Measurements from ENCODE around the gene ZNF165. TPM values are rescaled to one million over a fixed set of nuclear protein-coding genes. Genes with fewer than 3 reads are reported as not detected.

The ZNF165 gene
- total and polyA plus RNA-seq, 2 of the 13 experiments (the other 11 are each of a cell fraction or from before 2014, with no cell fraction given): 0.58 to 8.6 TPM

DNA sequence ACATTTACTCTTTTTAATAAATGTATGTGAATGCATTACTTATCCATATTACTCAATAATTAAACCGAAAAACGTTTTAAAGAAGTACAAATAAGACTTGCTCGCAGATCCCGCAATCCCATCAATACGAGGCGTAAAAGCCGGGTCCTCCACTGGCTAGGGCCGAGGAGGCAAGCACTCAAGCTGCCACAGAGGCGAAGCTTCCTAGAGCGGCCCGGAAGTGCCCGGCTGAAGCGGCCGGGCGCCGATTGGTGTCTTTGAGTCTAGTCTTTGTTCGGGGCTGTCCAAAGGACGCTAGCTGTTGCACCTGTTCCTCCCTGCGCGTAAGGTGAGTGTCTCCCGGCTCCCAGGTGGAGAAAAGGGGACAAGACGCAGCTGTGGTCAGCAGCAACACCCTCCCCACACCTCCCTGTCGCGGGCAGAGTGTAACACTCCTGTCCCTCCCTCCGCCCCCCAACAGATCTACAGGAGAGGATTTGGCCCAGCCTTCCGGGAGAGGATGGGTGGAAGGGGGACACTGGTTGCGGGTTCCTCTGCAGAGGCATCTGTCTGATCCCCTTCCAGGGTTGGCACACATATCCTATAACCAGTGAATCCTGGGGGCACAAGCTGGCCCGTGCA lies 44.1 kb downstream of the ZNF165 start, which contains the start of gene ZSCAN16 (continued):
- TF ChIP-seq, protein P1, sequence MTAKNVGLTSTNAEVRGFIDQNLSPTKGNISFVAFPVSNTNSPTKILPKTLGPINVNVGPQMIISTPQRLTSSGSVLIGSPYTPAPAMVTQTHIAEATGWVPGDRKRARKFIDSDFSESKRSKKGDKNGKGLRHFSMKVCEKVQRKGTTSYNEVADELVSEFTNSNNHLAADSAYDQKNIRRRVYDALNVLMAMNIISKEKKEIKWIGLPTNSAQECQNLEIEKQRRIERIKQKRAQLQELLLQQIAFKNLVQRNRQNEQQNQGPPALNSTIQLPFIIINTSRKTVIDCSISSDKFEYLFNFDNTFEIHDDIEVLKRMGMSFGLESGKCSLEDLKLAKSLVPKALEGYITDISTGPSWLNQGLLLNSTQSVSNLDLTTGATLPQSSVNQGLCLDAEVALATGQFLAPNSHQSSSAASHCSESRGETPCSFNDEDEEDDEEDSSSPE (CRISPR knock-in tag; IDR thresholded peaks at IDR 0.05): peak; percentile 64
- TF ChIP-seq SP5 (CRISPR knock-in tag; IDR thresholded peaks at IDR 0.05; ENCODE audit: borderline replicate concordance, low read depth) (0 out of 2 replicates have a peak, but pooled peaks have one; percentile 28), ZFP41 (CRISPR knock-in tag; IDR thresholded peaks at IDR 0.05; ENCODE audit: borderline replicate concordance) (peak; percentile 46; the same call in 1 of the 2 replicates), ZNF20 (CRISPR knock-in tag; IDR thresholded peaks at IDR 0.05) (no peak), TBX2 (CRISPR knock-in tag; IDR thresholded peaks at IDR 0.05; ENCODE audit: borderline replicate concordance) (peak; percentile 91), ZNF350 (CRISPR knock-in tag; IDR thresholded peaks at IDR 0.05; ENCODE audit: borderline replicate concordance, low read depth) (peak; percentile 89), ZNF292 (CRISPR knock-in tag; IDR thresholded peaks at IDR 0.05; ENCODE audit: borderline replicate concordance, low read depth) (peak; percentile 87), ZC3H4 (CRISPR knock-in tag; IDR thresholded peaks at IDR 0.05; ENCODE audit: borderline replicate concordance) (no peak; the same call in 1 of the 2 replicates), ZNF367 (CRISPR knock-in tag; IDR thresholded peaks at IDR 0.05; ENCODE audit: borderline replicate concordance) (no peak; the same call in 1 of the 2 replicates), HOXA3 (CRISPR knock-in tag; IDR thresholded peaks at IDR 0.05) (peak; percentile 83), TCF7L2 (IDR thresholded peaks at IDR 0.05; ENCODE audit: low read depth, low read length) (no peak), KDM4B (CRISPR knock-in tag; IDR thresholded peaks at IDR 0.05) (no peak), PHF5A (CRISPR knock-in tag; IDR thresholded peaks at IDR 0.05; ENCODE audit: low read depth, unreplicated experiment) (peak; percentile 91), AGO2 (optimal IDR thresholded peaks at IDR 0.05; ENCODE audit: low read depth, low read length) (peak; percentile 75), PTBP1 (IDR thresholded peaks at IDR 0.05; ENCODE audit: low read depth, low read length, poor library complexity, severe bottlenecking) (peak; percentile 47)
- TF ChIP-seq, protein P2, sequence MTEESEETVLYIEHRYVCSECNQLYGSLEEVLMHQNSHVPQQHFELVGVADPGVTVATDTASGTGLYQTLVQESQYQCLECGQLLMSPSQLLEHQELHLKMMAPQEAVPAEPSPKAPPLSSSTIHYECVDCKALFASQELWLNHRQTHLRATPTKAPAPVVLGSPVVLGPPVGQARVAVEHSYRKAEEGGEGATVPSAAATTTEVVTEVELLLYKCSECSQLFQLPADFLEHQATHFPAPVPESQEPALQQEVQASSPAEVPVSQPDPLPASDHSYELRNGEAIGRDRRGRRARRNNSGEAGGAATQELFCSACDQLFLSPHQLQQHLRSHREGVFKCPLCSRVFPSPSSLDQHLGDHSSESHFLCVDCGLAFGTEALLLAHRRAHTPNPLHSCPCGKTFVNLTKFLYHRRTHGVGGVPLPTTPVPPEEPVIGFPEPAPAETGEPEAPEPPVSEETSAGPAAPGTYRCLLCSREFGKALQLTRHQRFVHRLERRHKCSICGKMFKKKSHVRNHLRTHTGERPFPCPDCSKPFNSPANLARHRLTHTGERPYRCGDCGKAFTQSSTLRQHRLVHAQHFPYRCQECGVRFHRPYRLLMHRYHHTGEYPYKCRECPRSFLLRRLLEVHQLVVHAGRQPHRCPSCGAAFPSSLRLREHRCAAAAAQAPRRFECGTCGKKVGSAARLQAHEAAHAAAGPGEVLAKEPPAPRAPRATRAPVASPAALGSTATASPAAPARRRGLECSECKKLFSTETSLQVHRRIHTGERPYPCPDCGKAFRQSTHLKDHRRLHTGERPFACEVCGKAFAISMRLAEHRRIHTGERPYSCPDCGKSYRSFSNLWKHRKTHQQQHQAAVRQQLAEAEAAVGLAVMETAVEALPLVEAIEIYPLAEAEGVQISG (CRISPR knock-in tag; IDR thresholded peaks at IDR 0.05): peak; percentile 100
- TF ChIP-seq, protein P3, sequence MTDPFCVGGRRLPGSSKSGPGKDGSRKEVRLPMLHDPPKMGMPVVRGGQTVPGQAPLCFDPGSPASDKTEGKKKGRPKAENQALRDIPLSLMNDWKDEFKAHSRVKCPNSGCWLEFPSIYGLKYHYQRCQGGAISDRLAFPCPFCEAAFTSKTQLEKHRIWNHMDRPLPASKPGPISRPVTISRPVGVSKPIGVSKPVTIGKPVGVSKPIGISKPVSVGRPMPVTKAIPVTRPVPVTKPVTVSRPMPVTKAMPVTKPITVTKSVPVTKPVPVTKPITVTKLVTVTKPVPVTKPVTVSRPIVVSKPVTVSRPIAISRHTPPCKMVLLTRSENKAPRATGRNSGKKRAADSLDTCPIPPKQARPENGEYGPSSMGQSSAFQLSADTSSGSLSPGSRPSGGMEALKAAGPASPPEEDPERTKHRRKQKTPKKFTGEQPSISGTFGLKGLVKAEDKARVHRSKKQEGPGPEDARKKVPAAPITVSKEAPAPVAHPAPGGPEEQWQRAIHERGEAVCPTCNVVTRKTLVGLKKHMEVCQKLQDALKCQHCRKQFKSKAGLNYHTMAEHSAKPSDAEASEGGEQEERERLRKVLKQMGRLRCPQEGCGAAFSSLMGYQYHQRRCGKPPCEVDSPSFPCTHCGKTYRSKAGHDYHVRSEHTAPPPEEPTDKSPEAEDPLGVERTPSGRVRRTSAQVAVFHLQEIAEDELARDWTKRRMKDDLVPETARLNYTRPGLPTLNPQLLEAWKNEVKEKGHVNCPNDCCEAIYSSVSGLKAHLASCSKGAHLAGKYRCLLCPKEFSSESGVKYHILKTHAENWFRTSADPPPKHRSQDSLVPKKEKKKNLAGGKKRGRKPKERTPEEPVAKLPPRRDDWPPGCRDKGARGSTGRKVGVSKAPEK (CRISPR knock-in tag; IDR thresholded peaks at IDR 0.05; ENCODE audit: borderline replicate concordance): peak; percentile 70; the same call in 1 of the 2 replicates
- TF ChIP-seq, protein P4, sequence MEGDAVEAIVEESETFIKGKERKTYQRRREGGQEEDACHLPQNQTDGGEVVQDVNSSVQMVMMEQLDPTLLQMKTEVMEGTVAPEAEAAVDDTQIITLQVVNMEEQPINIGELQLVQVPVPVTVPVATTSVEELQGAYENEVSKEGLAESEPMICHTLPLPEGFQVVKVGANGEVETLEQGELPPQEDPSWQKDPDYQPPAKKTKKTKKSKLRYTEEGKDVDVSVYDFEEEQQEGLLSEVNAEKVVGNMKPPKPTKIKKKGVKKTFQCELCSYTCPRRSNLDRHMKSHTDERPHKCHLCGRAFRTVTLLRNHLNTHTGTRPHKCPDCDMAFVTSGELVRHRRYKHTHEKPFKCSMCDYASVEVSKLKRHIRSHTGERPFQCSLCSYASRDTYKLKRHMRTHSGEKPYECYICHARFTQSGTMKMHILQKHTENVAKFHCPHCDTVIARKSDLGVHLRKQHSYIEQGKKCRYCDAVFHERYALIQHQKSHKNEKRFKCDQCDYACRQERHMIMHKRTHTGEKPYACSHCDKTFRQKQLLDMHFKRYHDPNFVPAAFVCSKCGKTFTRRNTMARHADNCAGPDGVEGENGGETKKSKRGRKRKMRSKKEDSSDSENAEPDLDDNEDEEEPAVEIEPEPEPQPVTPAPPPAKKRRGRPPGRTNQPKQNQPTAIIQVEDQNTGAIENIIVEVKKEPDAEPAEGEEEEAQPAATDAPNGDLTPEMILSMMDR (CRISPR knock-in tag; IDR thresholded peaks at IDR 0.05): peak; percentile 21; the same call in 1 of the 2 replicates
- TF ChIP-seq, protein P5, sequence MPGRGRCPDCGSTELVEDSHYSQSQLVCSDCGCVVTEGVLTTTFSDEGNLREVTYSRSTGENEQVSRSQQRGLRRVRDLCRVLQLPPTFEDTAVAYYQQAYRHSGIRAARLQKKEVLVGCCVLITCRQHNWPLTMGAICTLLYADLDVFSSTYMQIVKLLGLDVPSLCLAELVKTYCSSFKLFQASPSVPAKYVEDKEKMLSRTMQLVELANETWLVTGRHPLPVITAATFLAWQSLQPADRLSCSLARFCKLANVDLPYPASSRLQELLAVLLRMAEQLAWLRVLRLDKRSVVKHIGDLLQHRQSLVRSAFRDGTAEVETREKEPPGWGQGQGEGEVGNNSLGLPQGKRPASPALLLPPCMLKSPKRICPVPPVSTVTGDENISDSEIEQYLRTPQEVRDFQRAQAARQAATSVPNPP (CRISPR knock-in tag; IDR thresholded peaks at IDR 0.05): no peak

All from HepG2 (cell line).